ENCODE measurements around the gene FMNL2.
"Not testable (repeated sequence)": the region's sequence is repeated elsewhere in the genome, so short reads cannot be mapped to it uniquely, and the experiment has no call there.

FMNL2 gene

GRCh38 chr2:152473151-152473857 lies 138.3 kb downstream of the FMNL2 start:
- no peak for DNase-seq

- not testable (repeated sequence) for DNase-seq
Observed at GRCh38 chr2:152474523-152474922, 139.5 kb downstream of the FMNL2 start.

DNA sequence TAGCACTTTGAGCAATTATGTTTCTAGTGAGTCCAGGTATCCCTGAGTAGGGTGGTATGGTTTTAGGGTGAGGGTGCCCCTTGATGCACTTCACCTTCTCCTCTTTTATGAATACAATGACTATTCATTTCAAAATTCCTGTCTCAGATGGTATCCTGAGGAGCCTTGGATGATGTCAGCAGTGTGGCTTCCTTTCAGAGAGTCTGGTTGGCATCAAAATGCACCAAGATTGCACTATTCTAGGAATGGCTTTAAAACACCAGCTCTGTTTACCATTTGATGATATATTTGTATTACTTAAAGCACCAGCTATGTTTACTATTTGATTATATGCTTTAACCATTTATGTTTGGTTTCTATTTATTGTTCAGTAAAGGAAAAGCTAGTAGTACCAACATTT lies 141.0 kb downstream of the FMNL2 start:
- DNase-seq, result no peak

DNA sequence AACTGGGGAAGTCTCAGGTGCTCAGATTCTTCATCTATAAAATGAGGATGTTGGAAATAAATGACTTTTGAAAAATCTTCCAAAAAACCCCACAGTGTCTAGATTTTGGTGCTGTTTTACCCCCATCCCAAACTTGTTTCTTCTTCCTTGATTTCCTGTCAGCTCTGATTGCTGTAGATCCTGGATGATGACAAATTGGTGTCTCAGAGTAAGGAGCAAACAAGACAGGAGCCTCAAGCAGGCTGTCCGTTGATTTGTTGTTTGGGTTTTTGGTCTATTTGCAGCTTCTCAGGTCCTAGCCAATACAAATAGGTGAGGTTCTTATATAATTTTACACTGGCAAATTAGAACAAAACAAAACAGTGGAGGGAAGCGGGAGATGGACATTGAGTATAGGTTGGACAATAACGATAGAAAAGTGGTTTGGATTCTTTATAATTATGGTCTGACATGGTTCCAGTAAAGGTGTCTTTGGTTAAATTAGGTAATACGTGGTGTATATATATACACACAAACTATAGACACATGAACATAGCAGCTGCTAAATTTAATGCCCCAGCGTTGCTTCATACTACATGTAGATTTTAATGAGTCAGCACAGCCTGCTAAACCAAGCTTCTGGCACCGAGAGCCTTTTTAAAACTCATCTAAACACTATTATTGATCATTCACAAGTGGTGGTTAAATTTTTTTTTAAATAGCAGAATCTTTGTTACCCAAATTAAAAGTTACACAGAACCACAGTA lies 142.5 kb downstream of the FMNL2 start:
- DNase-seq, result no peak

- DNase-seq, result no peak
Observed at GRCh38 chr2:152479282-152479681, 144.3 kb downstream of the FMNL2 start.

DNA sequence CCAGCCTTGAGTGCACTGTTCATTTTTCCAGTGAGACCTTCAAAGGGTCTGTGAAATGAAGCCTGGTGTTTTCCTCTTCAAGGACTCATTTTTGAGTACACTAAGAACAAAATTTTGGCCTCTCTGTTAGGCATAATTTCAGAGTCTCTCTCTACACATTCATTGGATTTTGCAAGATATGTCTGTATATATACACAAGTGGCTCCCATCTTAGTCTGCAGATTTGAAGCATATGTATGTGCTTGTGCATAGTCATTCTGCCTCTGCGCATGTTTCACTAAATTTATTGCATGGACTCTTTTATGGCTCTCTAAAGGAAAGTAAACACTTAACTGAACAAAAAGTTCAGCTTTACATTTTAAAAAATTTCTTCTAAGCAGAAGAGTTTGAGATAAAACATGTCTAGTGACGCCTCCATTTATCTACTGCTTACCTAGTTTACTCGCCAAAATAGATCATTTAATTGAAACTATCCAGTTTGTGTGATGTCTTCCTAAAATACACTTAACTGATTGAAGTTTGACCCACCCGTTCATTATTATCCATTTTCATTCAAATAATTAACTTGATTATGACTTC lies 145.9 kb downstream of the FMNL2 start:
- DNase-seq, result no peak

DNA sequence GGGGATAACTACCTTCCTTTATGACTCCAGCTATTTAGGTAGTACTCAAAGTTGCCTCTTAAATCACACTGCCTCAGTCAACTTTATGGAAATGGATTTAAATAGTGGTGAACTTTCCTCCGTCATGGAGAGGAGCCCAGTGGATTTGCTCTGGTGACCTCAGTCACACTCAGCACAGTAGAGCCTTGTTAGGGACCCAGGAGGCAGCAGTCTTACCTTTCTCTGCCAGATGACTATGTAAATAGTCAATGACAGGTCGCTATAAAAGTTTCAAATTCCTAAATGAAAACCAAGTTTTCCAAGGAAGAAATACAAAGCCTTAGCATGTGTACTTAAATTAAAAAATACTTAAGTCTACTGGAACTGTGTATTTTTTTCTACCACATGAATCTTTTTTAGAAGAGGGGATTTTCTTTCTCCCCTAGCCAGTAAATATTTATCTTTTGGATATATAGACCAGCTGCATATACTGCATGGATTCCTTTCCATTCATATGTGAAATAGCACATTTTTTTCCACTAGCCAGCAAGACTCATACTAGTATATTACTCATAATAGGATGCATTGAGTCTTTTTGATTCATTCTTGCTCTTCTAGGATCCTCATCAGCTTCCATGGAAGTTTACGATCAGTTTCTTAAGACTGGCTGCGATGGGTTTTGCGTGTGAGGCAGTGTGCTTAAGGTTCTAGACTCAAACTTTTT lies 147.1 kb downstream of the FMNL2 start:
- no peak for DNase-seq

DNA sequence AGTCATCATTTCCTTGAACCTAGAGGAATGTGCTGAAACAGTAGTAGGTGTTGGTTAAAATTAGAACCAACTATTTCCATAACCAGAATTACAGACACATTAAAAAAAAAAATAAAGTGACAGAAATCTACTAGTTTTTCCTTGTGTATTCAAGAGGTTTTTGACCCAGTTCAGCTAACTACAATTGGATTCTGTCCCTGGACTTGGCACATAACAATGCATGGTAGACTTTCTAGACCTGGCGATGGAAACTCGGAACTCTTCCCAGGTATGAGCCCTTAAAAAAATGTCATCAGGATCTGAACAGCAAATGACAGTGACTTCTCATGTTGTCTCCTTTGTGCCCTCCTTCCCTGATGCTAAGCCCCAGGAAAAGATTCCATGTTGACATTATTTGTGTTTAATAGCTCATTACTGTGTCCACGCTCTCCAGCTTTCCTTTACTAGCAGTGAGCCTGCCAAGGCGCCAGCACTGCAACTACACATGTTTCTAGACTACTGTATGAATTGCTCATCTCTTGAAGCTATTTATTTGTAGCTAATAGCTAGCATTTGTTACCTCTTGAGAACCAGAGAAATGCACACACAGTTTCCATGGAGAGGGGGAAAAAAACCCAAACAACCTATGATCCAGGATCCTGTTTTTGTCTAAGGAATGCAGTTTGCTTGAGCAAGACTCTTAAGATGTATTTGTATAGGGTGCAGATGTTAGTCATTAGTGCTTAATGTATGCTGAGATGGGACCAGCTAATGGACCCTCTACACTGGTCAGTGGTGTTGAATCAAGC lies 148.5 kb downstream of the FMNL2 start:
- no peak for DNase-seq

- no peak for DNase-seq
Observed at GRCh38 chr2:152485954-152486736, 151.2 kb downstream of the FMNL2 start.

- DNase-seq, result no peak
Observed at GRCh38 chr2:152486737-152487400, 151.9 kb downstream of the FMNL2 start.

GRCh38 chr2:152488075-152488474 lies 153.1 kb downstream of the FMNL2 start:
- no peak for DNase-seq

DNA sequence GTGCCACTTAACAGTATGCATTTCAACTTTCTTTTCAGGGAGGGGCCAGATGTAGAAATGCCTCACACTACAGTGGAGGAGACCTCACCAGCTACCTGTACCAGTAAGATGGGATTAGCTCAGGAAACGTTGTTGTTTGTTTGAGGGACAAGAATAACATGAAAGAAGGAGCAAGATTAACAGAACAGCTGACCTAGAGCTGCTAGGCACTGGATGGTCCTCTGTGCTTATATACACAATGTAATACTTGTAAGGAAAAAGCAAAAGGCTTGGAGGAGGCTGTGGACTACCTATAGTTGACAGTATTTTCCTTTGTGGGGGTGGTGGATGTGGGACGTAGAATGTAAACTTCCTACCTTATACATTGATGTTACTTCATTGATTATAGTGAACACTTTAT lies 154.4 kb downstream of the FMNL2 start:
- no peak for DNase-seq

GRCh38 chr2:152490686-152491455 lies 155.9 kb downstream of the FMNL2 start:
- DNase-seq, result no peak

GRCh38 chr2:152492131-152492530 lies 157.2 kb downstream of the FMNL2 start:
- DNase-seq, result no peak

- no peak for DNase-seq
Observed at GRCh38 chr2:152492911-152493310, 157.9 kb downstream of the FMNL2 start.

- no peak for DNase-seq
Observed at GRCh38 chr2:152493417-152493816, 158.4 kb downstream of the FMNL2 start.

DNA sequence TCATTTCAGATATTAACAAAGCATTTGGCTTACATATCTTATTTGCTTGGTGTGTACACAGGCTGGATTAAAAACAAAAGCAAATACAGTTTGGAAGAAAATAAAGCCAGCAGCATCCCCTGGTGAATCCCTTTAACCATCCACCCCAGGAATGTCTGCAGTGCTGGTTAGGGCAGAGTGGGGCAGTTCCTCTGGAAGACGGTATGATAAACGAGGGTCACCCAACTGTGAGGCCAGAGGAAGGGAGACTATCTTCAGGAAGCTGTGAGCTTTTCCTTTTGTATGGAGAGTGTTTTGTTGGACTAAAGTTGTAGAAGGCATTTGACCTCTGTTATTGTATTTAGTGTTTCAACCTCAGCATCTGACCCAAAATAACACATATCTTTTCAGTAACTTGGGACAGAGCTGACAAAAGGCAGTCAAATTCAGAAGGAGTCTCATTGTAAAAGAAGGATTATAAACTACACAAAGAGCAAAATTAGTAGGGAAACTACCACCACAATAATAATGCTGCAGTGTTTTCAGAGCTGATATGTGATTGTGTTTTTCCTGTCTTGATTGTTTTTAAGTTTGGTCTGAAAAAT lies 159.1 kb downstream of the FMNL2 start:
- no peak for DNase-seq

GRCh38 chr2:152496371-152496770 lies 161.4 kb downstream of the FMNL2 start:
- DNase-seq, result no peak

GRCh38 chr2:152497481-152498052 lies 162.6 kb downstream of the FMNL2 start:
- no peak for DNase-seq

GRCh38 chr2:152499331-152499816 lies 164.4 kb downstream of the FMNL2 start:
- DNase-seq, result no peak
